Transverse colon (tissue), 4 donors: ENCODE data around the gene KCNQ2. TPM values are rescaled to one million over a fixed set of nuclear protein-coding genes. Genes with fewer than 3 reads are reported as not detected.

Experiments used
- DNase-seq: peaks from one replicate; pipeline ENCODE4 v3.0.0-alpha.2; 2019
- H3K27ac ChIP-seq, 4 donors: fragments of 200-600 bp; sonication (generic); 2 replicates each; pipeline ENCODE4 v1.5.1; 2016 to 2018; ENCODE audit warnings: inconsistent platforms in 4 of 4
- H3K27me3 ChIP-seq: fragments of 200-600 bp; sonication (generic); 2 replicates; pipeline ENCODE4 v1.5.1; 2017; ENCODE audit warnings: inconsistent platforms
- H3K36me3 ChIP-seq, 4 donors: fragments of 200-600 bp; sonication (generic); 2 replicates each; pipeline ENCODE4 v1.5.1; 2017 to 2019; ENCODE audit warnings: inconsistent platforms in 4 of 4
- H3K4me1 ChIP-seq, 4 donors: fragments of 200-600 bp; sonication (generic); 2 replicates each; pipeline ENCODE4 v1.5.1; 2017 to 2020; ENCODE audit warnings: inconsistent platforms in 4 of 4
- H3K4me3 ChIP-seq, 4 donors: fragments of 200-600 bp; sonication (generic); 1 replicate in 1 of 4; 2 replicates in 3 of 4; pipeline versions ENCODE4 v1.5.1 to v1.6.1; 2017 to 2019; ENCODE audit warnings: inconsistent platforms in 4 of 4
- H3K9me3 ChIP-seq, 2 donors: fragments of 200-600 bp; sonication (generic); 2 replicates each; pipeline ENCODE4 v1.5.1; 2017 to 2019; ENCODE audit warnings: inconsistent platforms in 2 of 2
- EP300 ChIP-seq: sonication (generic); formaldehyde crosslinking; IDR thresholded peaks from one replicate; pipeline ENCODE4 v1.6.1; 2017; ENCODE audit warnings: antibody characterized with exemption, low read depth
- POLR2A ChIP-seq: fragments of 450-650 bp; IDR thresholded peaks from one replicate; pipeline ENCODE4 v1.6.1; 2016; ENCODE audit warnings: antibody characterized with exemption, mild to moderate bottlenecking, moderate library complexity
- POLR2AphosphoS5 ChIP-seq, 3 donors: sonication (generic); formaldehyde crosslinking; IDR thresholded peaks; one replicate each; pipeline ENCODE4 v1.6.1; 2016; ENCODE audit warnings: antibody characterized with exemption in 3 of 3
- WGBS, 2 donors: methylation state at CpG; one replicate each; pipeline ENCODE4 v1.1.5; 2018; ENCODE audit warnings: low coverage in 1 of 2; 5-methylcytosine and 5-hydroxymethylcytosine counted together
- in situ Hi-C, 4 donors: fragments of 200-750 bp; cut with MboI; loops; one replicate each; pipeline versions ENCODE4 v1.15.0 to v1.15.1; 2017; ENCODE audit warnings: low sequenced_read_pairs in 3 of 4, low pct_ligation_motif_present in 1 of 4, low pct_unique_long_range_greater_than_20kb in 1 of 4
- intact Hi-C: fragments of 100-400 bp; cut with DNase I; formaldehyde crosslinking; loops from one replicate; pipeline ENCODE4 v1.15.1; 2023; ENCODE audit warnings: low total_unique reads
- total RNA-seq, 4 donors: library from RNA; depleted of rRNA; stranded (reverse); fragments of >200 nt; gene quantifications; one replicate each; pipeline ENCODE4 v1.1.0, GENCODE V29; 2016
- TF ChIP-seq, protein P1 (sequence below), 5 experiments: fragments of 200-600 bp in 3 of 5; fragments of 450-650 bp in 2 of 5; sonication (generic) in 3 of 5; IDR thresholded peaks; 1 replicate in 2 of 5; 2 replicates in 3 of 5; pipeline ENCODE4 v1.5.1; 2016 to 2017; ENCODE audit warnings: antibody characterized with exemption in 5 of 5, inconsistent platforms in 3 of 5, mild to moderate bottlenecking in 2 of 5, moderate library complexity in 1 of 5

Gene KCNQ2
- total RNA-seq, 4 donors from 2014 or later, result 0.32 to 0.41 (median 0.37) TPM; not detected in 1

DNA sequence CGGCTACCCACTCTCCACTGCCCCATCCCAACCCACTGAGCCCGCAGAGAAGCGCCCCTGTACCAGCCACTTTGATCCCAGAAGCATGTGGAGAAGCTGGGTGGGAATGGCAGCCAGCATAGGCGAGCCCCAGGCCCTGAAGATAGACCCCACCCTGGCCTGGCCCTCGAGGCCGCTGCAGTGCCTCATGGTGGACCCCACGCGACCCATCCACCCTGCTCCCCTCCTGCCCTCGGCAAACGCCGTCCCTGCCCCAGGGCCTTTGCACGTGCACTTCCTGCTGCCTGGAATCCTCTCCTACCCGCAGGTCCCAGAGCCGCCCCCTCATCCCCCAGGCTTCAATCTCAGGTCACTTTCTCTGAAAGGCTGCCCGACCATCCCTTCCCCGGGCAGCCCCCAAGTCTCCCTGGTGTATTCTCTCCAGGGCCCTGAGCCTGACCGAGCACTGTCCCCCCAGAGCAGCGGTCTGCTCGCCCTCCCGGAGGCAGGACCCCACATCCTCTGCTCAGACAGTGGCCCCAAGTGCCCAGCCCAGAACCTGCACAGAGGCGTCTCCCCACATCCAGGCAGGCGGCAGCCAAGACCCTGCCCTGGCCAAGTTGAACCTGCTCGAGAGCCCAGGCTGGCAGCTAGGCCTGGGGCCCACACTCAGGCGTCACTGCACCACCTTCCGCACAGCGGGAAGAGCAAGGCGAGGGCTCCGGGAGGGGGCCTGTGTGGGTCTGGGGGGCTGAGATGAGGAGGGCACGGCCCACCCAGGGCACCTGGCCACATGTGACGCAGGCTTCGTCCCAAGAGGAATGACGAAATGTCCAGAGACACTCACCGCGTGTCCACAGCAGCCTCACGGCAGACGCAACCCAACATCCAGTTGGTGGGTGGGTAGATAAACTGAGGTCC lies 14.0 kb downstream of the KCNQ2 start:
- Histone ChIP-seq H3K27ac (no peak overlapping the region), H3K27me3 (peaks cover 84% of the 10 kb centered on the region), H3K36me3 (no peaks in the 10 kb centered on the region), H3K9me3 (no peaks in the 10 kb centered on the region), H3K4me3 (no peak overlapping the region), H3K4me1 (peaks cover 0 to 9% (median 0%) of the 10 kb centered on the region in 4 donors)
- intact Hi-C loops (no loop called here), in situ Hi-C loops (no loop called here)
- 83 to 94% methylated on average over 3 to 35 of the region's 36 CpGs for WGBS, 2 donors
- no peak for TF ChIP-seq POLR2A
- DNase-seq, result no peak

DNA sequence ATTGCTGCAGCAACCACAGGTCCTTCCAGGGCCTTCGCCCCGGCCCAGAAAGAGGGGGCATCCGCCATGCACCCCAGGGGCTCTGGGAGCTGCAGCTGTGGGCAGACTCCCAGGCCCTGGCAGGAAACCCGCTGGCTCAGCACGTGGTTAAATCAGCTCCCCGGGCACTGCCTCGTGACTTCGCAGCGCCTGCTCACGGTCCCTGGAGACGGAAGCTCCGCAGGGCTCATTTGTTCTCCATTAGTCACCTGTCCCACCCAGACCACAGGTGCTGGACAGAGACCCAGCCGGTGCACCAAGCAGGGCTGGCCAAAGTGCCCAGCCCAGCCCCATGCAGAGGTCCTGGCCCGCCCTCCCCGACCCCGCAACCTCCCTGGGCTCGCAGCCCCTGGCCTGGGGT lies 14.7 kb downstream of the KCNQ2 start:
- no peaks in the 10 kb centered on the region for H3K9me3 ChIP-seq
- DNase-seq, result no peak
- TF ChIP-seq POLR2AphosphoS5 (IDR thresholded peaks at IDR 0.05) (no peak), EP300 (no peak), POLR2A (no peak)
- TF ChIP-seq, protein P1, sequence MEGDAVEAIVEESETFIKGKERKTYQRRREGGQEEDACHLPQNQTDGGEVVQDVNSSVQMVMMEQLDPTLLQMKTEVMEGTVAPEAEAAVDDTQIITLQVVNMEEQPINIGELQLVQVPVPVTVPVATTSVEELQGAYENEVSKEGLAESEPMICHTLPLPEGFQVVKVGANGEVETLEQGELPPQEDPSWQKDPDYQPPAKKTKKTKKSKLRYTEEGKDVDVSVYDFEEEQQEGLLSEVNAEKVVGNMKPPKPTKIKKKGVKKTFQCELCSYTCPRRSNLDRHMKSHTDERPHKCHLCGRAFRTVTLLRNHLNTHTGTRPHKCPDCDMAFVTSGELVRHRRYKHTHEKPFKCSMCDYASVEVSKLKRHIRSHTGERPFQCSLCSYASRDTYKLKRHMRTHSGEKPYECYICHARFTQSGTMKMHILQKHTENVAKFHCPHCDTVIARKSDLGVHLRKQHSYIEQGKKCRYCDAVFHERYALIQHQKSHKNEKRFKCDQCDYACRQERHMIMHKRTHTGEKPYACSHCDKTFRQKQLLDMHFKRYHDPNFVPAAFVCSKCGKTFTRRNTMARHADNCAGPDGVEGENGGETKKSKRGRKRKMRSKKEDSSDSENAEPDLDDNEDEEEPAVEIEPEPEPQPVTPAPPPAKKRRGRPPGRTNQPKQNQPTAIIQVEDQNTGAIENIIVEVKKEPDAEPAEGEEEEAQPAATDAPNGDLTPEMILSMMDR (IDR thresholded peaks at IDR 0.05), result no peak
- intact Hi-C loops, result no loop called here
- in situ Hi-C loops, result no loop called here
- H3K4me1 ChIP-seq, result peaks cover 0 to 9% (median 0%) of the 10 kb centered on the region in 4 donors
- WGBS, 2 donors, result 39% methylated on average over 17 of the region's 17 CpGs; no CpG with 5 or more reads in 1 of the 2 donors
- no peak overlapping the region for H3K4me3 ChIP-seq
- peaks cover 84% of the 10 kb centered on the region for H3K27me3 ChIP-seq
- no peak overlapping the region for H3K27ac ChIP-seq
- H3K36me3 ChIP-seq, result no peaks in the 10 kb centered on the region

DNA sequence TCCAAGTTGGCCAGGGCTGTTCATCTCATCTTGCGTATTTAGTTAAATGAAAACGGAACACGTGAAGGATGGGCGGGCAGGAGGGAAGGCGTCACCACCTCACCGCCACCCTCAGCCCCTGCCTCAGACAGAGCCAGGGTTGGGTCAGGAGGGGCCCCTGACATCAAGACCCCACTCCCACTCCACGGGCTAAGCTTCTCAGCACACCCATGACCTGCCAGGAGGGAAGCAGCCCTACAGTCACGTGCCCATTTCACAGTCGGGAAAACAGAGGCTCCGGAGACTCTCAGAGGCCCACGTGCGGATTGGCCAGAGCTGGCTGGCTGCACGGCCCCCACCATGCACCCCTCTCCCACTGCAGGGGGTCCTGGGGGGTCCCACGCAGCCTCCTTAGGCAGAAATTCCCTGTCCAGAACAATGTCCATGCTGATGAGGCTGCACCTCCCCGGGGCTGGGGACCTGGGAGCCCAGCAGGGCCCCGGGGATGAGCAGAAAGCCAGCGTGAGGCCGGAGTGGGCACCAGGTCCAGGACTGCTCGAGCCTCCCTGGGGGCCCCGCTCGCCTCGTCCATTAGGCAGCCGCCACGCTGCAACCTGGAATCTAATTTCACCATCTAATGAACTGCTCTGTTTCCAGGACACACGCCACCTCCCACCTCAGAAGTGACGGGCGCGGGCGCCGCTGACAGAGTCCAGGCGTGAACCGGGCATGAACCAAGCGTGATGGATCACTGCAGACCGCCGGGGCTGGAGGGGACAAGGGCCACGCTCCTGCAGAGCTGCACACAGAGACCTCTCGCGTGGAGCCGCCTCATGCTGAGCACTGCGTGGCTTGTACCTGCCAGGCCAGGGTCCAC lies 15.8 kb downstream of the KCNQ2 start:
- no peak for DNase-seq
- Histone ChIP-seq H3K36me3 (no peaks in the 10 kb centered on the region), H3K4me3 (no peak overlapping the region), H3K4me1 (peaks cover 0 to 9% (median 0%) of the 10 kb centered on the region in 4 donors), H3K27me3 (peaks cover 85% of the 10 kb centered on the region), H3K27ac (no peak overlapping the region), H3K9me3 (no peaks in the 10 kb centered on the region)
- WGBS, 2 donors, result 60% methylated on average over 40 of the region's 40 CpGs; no CpG with 5 or more reads in 1 of the 2 donors
- in situ Hi-C loops (no loop called here), intact Hi-C loops (no loop called here)
- TF ChIP-seq POLR2A (no peak), EP300 (no peak), POLR2AphosphoS5 (IDR thresholded peaks at IDR 0.05) (no peak)
- TF ChIP-seq, protein P1 (IDR thresholded peaks at IDR 0.05), result no peak

DNA sequence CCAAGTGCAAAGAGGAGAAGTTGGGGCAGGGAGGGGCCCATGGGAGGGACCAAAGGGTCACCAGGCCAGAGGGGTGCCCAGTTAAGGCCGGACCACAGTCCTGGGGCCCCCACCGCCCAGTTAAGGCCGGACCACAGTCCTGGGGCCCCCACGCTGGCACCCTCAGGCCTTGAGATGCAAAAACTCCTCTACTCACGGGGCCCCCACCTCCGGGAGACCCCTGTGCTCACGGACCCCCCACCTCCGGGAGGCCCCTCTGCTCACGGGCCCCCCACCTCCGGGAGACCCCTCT lies 16.9 kb downstream of the KCNQ2 start:
- 85% methylated on average over 7 of the region's 10 CpGs; no CpG with 5 or more reads in 1 of the 2 donors for WGBS, 2 donors
- TF ChIP-seq, protein P1 (IDR thresholded peaks at IDR 0.05), result no peak
- TF ChIP-seq POLR2A (no peak), EP300 (no peak), POLR2AphosphoS5 (IDR thresholded peaks at IDR 0.05) (no peak)
- DNase-seq, result no peak
- Histone ChIP-seq H3K36me3 (no peaks in the 10 kb centered on the region), H3K4me1 (peaks cover 0 to 9% (median 0%) of the 10 kb centered on the region in 4 donors), H3K27ac (no peak overlapping the region), H3K27me3 (peaks cover 74% of the 10 kb centered on the region), H3K4me3 (no peak overlapping the region), H3K9me3 (no peaks in the 10 kb centered on the region)
- in situ Hi-C loops (no loop called here), intact Hi-C loops (no loop called here)
